ENCODE measurements around the gene CLEC4M.

- no peak for TF ChIP-seq CTCF (IDR thresholded peaks at IDR 0.05; ENCODE audit: low read depth, low read length, missing input control)
- no peak for TF ChIP-seq ATF3 (IDR thresholded peaks at IDR 0.05)
- no peak for TF ChIP-seq RAD21 (IDR thresholded peaks at IDR 0.05)
- TF ChIP-seq YY1 (IDR thresholded peaks at IDR 0.05), result no peak
- TF ChIP-seq MAX (IDR thresholded peaks at IDR 0.05), result no peak
- no peak for TF ChIP-seq HNF4A (conservative IDR thresholded peaks at IDR 0.05)
- no peak for TF ChIP-seq TAF1 (conservative IDR thresholded peaks at IDR 0.05)
- no peak for TF ChIP-seq ZBTB33 (IDR thresholded peaks at IDR 0.05)
- no peak for TF ChIP-seq FOXA1 (IDR thresholded peaks at IDR 0.05)
Observed at GRCh38 chr19:7817801-7818200, 54.8 kb downstream of the CLEC4M start.

All from liver (tissue), 3 donors.